ENCODE data around the gene S1PR4.

DNA sequence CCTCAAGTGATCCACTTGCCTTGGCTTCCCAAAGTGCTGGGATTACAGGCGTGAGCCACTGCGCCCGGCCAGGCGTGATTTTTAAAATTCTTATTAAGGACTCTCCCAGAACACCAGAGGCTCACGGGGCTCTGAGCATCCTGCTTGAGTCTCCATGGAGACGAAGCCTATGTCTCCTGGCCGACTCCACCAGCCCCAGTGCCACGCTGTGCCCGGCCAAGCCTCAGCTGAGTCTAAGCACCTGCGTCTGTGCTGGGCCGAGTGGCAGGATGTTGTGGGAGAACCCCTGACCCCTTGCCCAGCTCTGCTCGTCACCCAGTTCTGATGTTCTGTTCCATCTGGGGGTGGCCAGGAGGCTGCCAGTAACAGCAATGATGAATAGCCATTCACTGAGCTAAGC, 42.0 kb downstream of the S1PR4 start:
- TF ChIP-seq, protein P1, sequence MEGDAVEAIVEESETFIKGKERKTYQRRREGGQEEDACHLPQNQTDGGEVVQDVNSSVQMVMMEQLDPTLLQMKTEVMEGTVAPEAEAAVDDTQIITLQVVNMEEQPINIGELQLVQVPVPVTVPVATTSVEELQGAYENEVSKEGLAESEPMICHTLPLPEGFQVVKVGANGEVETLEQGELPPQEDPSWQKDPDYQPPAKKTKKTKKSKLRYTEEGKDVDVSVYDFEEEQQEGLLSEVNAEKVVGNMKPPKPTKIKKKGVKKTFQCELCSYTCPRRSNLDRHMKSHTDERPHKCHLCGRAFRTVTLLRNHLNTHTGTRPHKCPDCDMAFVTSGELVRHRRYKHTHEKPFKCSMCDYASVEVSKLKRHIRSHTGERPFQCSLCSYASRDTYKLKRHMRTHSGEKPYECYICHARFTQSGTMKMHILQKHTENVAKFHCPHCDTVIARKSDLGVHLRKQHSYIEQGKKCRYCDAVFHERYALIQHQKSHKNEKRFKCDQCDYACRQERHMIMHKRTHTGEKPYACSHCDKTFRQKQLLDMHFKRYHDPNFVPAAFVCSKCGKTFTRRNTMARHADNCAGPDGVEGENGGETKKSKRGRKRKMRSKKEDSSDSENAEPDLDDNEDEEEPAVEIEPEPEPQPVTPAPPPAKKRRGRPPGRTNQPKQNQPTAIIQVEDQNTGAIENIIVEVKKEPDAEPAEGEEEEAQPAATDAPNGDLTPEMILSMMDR (IDR thresholded peaks at IDR 0.05; ENCODE audit: insufficient read depth, low read depth, low read length), result no peak
- no peak for TF ChIP-seq EZH2 (IDR thresholded peaks at IDR 0.05; ENCODE audit: insufficient read depth, low read length)

All from astrocyte (in vitro differentiated cells and primary cell).